ENCODE data around the gene LCE6A.

Gene LCE6A

DNA sequence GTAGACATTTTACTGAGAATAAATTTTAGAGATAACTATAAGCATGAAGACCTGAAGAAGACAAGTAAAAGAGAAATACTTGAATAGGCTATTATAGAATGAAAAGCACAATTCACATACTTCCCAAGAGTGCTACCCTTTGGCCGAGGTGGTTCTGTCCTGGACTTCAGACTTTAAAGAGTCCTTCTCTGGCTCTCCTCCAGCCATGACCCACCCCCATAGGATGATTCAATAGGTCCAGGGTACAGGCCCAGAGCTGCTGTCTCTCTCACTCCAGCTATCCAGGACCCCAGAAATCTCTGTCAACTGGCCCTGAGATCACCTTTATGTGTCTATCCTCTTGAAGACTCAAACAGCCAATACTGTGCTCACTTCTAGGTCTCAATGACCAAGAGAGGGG lies 34.2 kb downstream of the LCE6A start:
- H3K36me3 ChIP-seq (ENCODE audit: control insufficient read depth in 1 of 2, insufficient read depth in 2 of 2, low read length in 2 of 2): no peaks in the 10 kb centered on the region
- H3K4me1 ChIP-seq (ENCODE audit: control insufficient read depth in 1 of 2, insufficient read depth in 2 of 2, low read length in 2 of 2): no peaks in the 10 kb centered on the region
- H3K9me3 ChIP-seq (ENCODE audit: control insufficient read depth in 1 of 2, low read length in 2 of 2): no peaks in the 10 kb centered on the region
- no peak overlapping the region for H3K27ac ChIP-seq (ENCODE audit: low read length)
- H3K27me3 ChIP-seq (ENCODE audit: low read depth, low read length): no peaks in the 10 kb centered on the region
- no peak overlapping the region for H3K4me3 ChIP-seq (ENCODE audit: low read depth in 1 of 2, low read length in 2 of 2)

- Histone ChIP-seq H3K27ac (ENCODE audit: low read length) (no peak within 1 kb of the TSS), H3K4me1 (ENCODE audit: control insufficient read depth in 1 of 2, insufficient read depth in 2 of 2, low read length in 2 of 2) (no peaks in the 10 kb centered on the region), H3K9me3 (ENCODE audit: control insufficient read depth in 1 of 2, low read length in 2 of 2) (no peaks in the 10 kb centered on the region), H3K4me3 (ENCODE audit: low read depth in 1 of 2, low read length in 2 of 2) (no peak within 1 kb of the TSS), H3K27me3 (ENCODE audit: low read depth, low read length) (no peaks in the 10 kb centered on the region), H3K36me3 (ENCODE audit: control insufficient read depth in 1 of 2, insufficient read depth in 2 of 2, low read length in 2 of 2) (no peaks in the 10 kb centered on the region)
Observed at GRCh38 chr1:152878042-152878441, 35.4 kb downstream of the LCE6A start, which contains the start of gene SMCP. SMCP (plus strand) TSS chr1:152878322; CDS start chr1:152884423, 6,101 bp downstream.

DNA sequence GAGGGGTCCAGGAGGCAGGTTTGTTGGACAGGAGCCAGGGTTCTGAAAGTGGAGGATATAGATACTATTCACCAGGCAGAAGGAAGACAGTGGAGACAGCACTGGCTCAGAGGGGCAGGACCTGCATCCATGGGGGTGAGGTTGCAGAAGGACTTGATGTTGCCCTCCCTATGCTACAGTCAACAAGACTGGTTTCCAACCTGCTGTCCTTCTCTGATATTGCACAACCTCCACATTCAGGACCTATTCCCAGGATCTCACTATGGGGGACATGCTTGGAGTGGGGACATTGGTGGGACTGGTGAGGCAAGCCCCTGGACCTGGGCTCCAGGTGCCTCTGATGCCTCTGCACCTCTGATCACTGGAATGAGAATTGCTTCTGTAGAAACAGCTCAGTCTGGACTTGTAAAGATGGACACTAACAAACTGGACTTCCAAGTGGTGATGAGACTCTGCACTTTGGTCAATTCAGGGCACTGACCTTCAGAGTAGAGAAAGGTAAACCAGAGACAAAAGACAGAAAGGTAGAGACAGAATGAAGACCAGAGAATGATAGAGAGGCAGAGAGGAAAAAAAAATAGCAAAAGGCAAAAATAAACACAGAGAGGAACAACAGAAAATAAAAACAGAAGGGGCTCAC lies 37.0 kb downstream of the LCE6A start:
- Histone ChIP-seq H3K4me1 (ENCODE audit: control insufficient read depth in 1 of 2, insufficient read depth in 2 of 2, low read length in 2 of 2) (no peaks in the 10 kb centered on the region), H3K9me3 (ENCODE audit: control insufficient read depth in 1 of 2, low read length in 2 of 2) (no peaks in the 10 kb centered on the region), H3K27me3 (ENCODE audit: low read depth, low read length) (no peaks in the 10 kb centered on the region), H3K27ac (ENCODE audit: low read length) (no peak overlapping the region), H3K4me3 (ENCODE audit: low read depth in 1 of 2, low read length in 2 of 2) (no peak overlapping the region), H3K36me3 (ENCODE audit: control insufficient read depth in 1 of 2, insufficient read depth in 2 of 2, low read length in 2 of 2) (no peaks in the 10 kb centered on the region)

GRCh38 chr1:152880316-152880715 lies 37.7 kb downstream of the LCE6A start:
- no peaks in the 10 kb centered on the region for H3K36me3 ChIP-seq (ENCODE audit: control insufficient read depth in 1 of 2, insufficient read depth in 2 of 2, low read length in 2 of 2)
- H3K4me3 ChIP-seq (ENCODE audit: low read depth in 1 of 2, low read length in 2 of 2): no peak overlapping the region
- no peaks in the 10 kb centered on the region for H3K27me3 ChIP-seq (ENCODE audit: low read depth, low read length)
- H3K4me1 ChIP-seq (ENCODE audit: control insufficient read depth in 1 of 2, insufficient read depth in 2 of 2, low read length in 2 of 2): no peaks in the 10 kb centered on the region
- H3K27ac ChIP-seq (ENCODE audit: low read length): no peak overlapping the region
- H3K9me3 ChIP-seq (ENCODE audit: control insufficient read depth in 1 of 2, low read length in 2 of 2): no peaks in the 10 kb centered on the region

GRCh38 chr1:152880907-152881306 lies 38.3 kb downstream of the LCE6A start:
- Histone ChIP-seq H3K36me3 (ENCODE audit: control insufficient read depth in 1 of 2, insufficient read depth in 2 of 2, low read length in 2 of 2) (no peaks in the 10 kb centered on the region), H3K27me3 (ENCODE audit: low read depth, low read length) (no peaks in the 10 kb centered on the region), H3K4me3 (ENCODE audit: low read depth in 1 of 2, low read length in 2 of 2) (no peak overlapping the region), H3K9me3 (ENCODE audit: control insufficient read depth in 1 of 2, low read length in 2 of 2) (no peaks in the 10 kb centered on the region), H3K27ac (ENCODE audit: low read length) (no peak overlapping the region), H3K4me1 (ENCODE audit: control insufficient read depth in 1 of 2, insufficient read depth in 2 of 2, low read length in 2 of 2) (peaks cover 0 to 5% of the 10 kb centered on the region in 2 donors)

DNA sequence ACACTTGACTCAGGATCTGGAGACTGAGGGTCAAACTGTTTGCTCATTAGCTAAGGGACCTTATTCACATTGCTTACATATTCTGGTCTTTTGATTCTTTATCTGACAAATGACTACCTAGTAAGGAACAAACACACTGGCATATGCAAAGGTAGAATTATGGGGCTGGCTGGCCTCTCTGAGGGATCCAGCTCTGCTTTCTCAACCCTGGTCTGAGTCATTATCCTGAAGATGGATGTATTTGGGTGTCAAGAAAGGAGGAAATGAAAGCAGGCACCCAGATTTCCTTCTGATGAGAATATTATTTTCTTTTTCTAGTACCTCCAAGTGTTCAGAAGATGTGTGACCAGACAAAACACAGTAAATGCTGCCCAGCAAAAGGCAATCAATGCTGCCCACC lies 41.4 kb downstream of the LCE6A start:
- H3K27me3 ChIP-seq (ENCODE audit: low read depth, low read length): no peaks in the 10 kb centered on the region
- peaks cover 0 to 14% of the 10 kb centered on the region in 2 donors for H3K4me1 ChIP-seq (ENCODE audit: control insufficient read depth in 1 of 2, insufficient read depth in 2 of 2, low read length in 2 of 2)
- no peaks in the 10 kb centered on the region for H3K9me3 ChIP-seq (ENCODE audit: control insufficient read depth in 1 of 2, low read length in 2 of 2)
- no peak overlapping the region for H3K4me3 ChIP-seq (ENCODE audit: low read depth in 1 of 2, low read length in 2 of 2)
- H3K27ac ChIP-seq (ENCODE audit: low read length): no peak overlapping the region
- no peaks in the 10 kb centered on the region for H3K36me3 ChIP-seq (ENCODE audit: control insufficient read depth in 1 of 2, insufficient read depth in 2 of 2, low read length in 2 of 2)

- H3K4me3 ChIP-seq (ENCODE audit: low read depth in 1 of 2, low read length in 2 of 2): no peak overlapping the region
- no peaks in the 10 kb centered on the region for H3K36me3 ChIP-seq (ENCODE audit: control insufficient read depth in 1 of 2, insufficient read depth in 2 of 2, low read length in 2 of 2)
- H3K4me1 ChIP-seq (ENCODE audit: control insufficient read depth in 1 of 2, insufficient read depth in 2 of 2, low read length in 2 of 2): peaks cover 0 to 14% of the 10 kb centered on the region in 2 donors
- H3K27me3 ChIP-seq (ENCODE audit: low read depth, low read length): no peaks in the 10 kb centered on the region
- H3K27ac ChIP-seq (ENCODE audit: low read length): no peak overlapping the region
- no peaks in the 10 kb centered on the region for H3K9me3 ChIP-seq (ENCODE audit: control insufficient read depth in 1 of 2, low read length in 2 of 2)
Observed at GRCh38 chr1:152884506-152884905, 41.9 kb downstream of the LCE6A start.

GRCh38 chr1:152884966-152885624 lies 42.4 kb downstream of the LCE6A start:
- Histone ChIP-seq H3K36me3 (ENCODE audit: control insufficient read depth in 1 of 2, insufficient read depth in 2 of 2, low read length in 2 of 2) (no peaks in the 10 kb centered on the region), H3K4me1 (ENCODE audit: control insufficient read depth in 1 of 2, insufficient read depth in 2 of 2, low read length in 2 of 2) (peaks cover 0 to 14% of the 10 kb centered on the region in 2 donors), H3K27me3 (ENCODE audit: low read depth, low read length) (no peaks in the 10 kb centered on the region), H3K9me3 (ENCODE audit: control insufficient read depth in 1 of 2, low read length in 2 of 2) (no peaks in the 10 kb centered on the region), H3K27ac (ENCODE audit: low read length) (no peak overlapping the region), H3K4me3 (ENCODE audit: low read depth in 1 of 2, low read length in 2 of 2) (no peak overlapping the region)

- peaks cover 0 to 14% of the 10 kb centered on the region in 2 donors for H3K4me1 ChIP-seq (ENCODE audit: control insufficient read depth in 1 of 2, insufficient read depth in 2 of 2, low read length in 2 of 2)
- H3K27me3 ChIP-seq (ENCODE audit: low read depth, low read length): no peaks in the 10 kb centered on the region
- no peak overlapping the region for H3K4me3 ChIP-seq (ENCODE audit: low read depth in 1 of 2, low read length in 2 of 2)
- no peak overlapping the region for H3K27ac ChIP-seq (ENCODE audit: low read length)
- no peaks in the 10 kb centered on the region for H3K36me3 ChIP-seq (ENCODE audit: control insufficient read depth in 1 of 2, insufficient read depth in 2 of 2, low read length in 2 of 2)
- H3K9me3 ChIP-seq (ENCODE audit: control insufficient read depth in 1 of 2, low read length in 2 of 2): no peaks in the 10 kb centered on the region
Observed at GRCh38 chr1:152886085-152886484, 43.4 kb downstream of the LCE6A start.

DNA sequence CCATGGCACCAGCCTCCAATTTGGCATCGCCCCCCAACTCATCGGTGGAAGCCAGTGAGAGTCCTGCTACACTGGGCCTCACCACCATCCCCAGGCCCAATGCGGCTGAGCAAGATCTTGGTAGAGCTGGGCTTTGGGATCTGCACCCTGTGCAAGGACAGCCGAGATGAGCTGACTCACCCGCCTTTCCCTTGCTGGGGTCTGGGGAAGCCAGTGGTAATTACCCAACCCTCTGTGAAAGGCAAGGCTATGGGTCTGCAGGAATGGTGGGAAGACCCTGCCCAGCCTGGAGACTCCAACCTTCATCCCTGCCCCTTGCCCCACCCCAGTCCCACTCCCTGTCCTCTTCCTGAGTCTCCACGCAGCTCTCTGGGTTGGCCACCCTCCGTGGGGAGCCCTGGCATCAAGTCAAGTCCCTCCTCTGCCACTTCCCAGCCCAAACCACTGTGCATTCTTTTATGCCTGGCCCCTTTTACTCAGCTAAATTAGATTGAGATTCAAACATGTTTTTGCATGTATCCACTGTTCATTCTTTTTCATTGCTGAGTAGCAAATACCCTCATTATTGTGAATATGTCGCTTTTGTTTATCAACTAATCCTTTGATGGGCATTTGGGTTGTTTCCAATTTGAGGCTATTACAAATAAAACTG lies 44.2 kb downstream of the LCE6A start:
- Histone ChIP-seq H3K27me3 (ENCODE audit: low read depth, low read length) (no peaks in the 10 kb centered on the region), H3K36me3 (ENCODE audit: control insufficient read depth in 1 of 2, insufficient read depth in 2 of 2, low read length in 2 of 2) (no peaks in the 10 kb centered on the region), H3K4me1 (ENCODE audit: control insufficient read depth in 1 of 2, insufficient read depth in 2 of 2, low read length in 2 of 2) (peaks cover 0 to 14% of the 10 kb centered on the region in 2 donors), H3K4me3 (ENCODE audit: low read depth in 1 of 2, low read length in 2 of 2) (no peak overlapping the region), H3K9me3 (ENCODE audit: control insufficient read depth in 1 of 2, low read length in 2 of 2) (no peaks in the 10 kb centered on the region), H3K27ac (ENCODE audit: low read length) (no peak overlapping the region)

DNA sequence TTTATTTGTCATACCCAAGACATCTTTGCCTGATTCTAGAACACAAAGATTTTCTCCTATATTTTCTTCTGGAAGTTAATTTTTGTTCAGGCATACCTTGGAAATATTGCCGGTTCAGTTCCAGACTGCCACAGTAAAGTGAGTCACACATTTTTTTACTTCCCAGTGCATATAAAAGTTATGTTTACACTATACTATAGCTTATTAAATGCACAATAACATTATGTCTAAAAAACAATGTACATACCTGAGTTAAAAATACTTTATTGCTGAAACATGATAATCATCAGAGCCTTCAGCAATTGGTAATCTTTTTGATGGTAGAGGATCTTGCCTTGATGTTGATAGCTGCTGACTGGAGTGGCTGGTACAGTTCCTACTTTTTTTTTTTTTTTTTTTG lies 45.5 kb downstream of the LCE6A start:
- no peaks in the 10 kb centered on the region for H3K9me3 ChIP-seq (ENCODE audit: control insufficient read depth in 1 of 2, low read length in 2 of 2)
- peaks cover 0 to 14% of the 10 kb centered on the region in 2 donors for H3K4me1 ChIP-seq (ENCODE audit: control insufficient read depth in 1 of 2, insufficient read depth in 2 of 2, low read length in 2 of 2)

More for the DNA sequence above, 45.5 kb downstream of the LCE6A start:
- no peak overlapping the region for H3K4me3 ChIP-seq (ENCODE audit: low read depth in 1 of 2, low read length in 2 of 2)
- no peaks in the 10 kb centered on the region for H3K36me3 ChIP-seq (ENCODE audit: control insufficient read depth in 1 of 2, insufficient read depth in 2 of 2, low read length in 2 of 2)
- no peak overlapping the region for H3K27ac ChIP-seq (ENCODE audit: low read length)
- no peaks in the 10 kb centered on the region for H3K27me3 ChIP-seq (ENCODE audit: low read depth, low read length)

Measured in muscle layer of duodenum (tissue), 2 donors.